ENCODE measurements around the gene SKIDA1. TPM values are rescaled to one million over a fixed set of nuclear protein-coding genes. Genes with fewer than 3 reads are reported as not detected.

SKIDA1 gene
- total and polyA plus RNA-seq, 11 donors = 0.61 to 5.4 (median 3.1) TPM

DNA sequence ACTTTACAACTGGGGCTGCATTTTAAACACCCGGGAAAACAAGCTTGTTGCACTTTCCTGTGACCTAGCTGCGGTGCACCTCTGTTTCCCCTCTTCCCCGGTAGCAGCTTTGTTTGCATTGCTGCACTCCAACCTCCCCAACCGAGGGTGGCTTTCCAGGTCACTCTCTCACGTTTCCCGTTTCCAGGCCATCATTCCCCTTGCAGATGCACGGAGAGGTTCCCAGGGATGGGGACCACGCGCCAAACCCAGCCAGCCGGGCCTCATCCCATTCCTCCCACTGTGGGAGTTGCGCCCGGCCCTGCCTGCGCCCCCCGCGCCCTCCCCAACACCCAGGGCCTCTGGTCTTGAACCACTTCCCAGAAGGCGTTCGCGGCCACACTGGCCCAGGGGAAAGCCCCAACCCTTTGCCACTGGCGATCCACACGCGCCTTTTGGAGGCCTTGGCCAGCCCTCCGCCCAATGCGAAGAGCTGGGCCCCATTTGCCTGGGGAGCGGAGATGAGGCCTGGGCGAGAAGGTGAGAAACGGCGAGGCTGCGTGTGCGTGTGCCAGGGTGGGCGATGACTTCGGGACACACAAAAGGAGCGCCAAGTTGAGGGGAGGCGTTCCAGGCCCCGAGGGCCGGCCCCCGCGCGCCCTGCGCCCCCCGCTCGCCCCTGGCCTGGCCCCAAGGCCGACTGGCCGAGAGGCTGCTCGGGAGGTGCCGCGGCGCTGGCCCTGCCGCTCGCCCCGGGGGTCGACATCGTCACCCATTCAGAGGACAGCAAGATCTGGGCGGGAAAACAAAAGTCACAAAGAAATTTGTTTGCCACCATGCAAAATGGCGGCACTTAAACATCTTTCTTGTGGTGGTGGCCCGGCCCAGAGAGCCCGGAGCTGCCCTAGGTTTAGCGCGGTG, 15.9 kb downstream of the SKIDA1 start:
- intact Hi-C loops (cut with DNase I) = loop anchor here in 2 of 10 donors (10.0 kb wide), 2 partner anchors 165 to 445 kb away; no protein-coding TSS in a partner anchor
- H3K4me1 ChIP-seq = peaks cover 0 to 24% (median 0%) of the 10 kb centered on the region in 12 donors
- peak in 2 of 4 donors; percentile 26 to 29 for ATAC-seq
- H3K27ac ChIP-seq = peak overlapping the region in 6 of 12 donors; percentile 38 to 59 (median 50)
- no peaks in the 10 kb centered on the region for H3K9me3 ChIP-seq
- TF ChIP-seq, protein P1, sequence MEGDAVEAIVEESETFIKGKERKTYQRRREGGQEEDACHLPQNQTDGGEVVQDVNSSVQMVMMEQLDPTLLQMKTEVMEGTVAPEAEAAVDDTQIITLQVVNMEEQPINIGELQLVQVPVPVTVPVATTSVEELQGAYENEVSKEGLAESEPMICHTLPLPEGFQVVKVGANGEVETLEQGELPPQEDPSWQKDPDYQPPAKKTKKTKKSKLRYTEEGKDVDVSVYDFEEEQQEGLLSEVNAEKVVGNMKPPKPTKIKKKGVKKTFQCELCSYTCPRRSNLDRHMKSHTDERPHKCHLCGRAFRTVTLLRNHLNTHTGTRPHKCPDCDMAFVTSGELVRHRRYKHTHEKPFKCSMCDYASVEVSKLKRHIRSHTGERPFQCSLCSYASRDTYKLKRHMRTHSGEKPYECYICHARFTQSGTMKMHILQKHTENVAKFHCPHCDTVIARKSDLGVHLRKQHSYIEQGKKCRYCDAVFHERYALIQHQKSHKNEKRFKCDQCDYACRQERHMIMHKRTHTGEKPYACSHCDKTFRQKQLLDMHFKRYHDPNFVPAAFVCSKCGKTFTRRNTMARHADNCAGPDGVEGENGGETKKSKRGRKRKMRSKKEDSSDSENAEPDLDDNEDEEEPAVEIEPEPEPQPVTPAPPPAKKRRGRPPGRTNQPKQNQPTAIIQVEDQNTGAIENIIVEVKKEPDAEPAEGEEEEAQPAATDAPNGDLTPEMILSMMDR (IDR thresholded peaks at IDR 0.05) = no peak
- TF ChIP-seq POLR2A (IDR thresholded peaks at IDR 0.05) = no peak
- H3K36me3 ChIP-seq = no peaks in the 10 kb centered on the region
- 69 to 75% (median 72%) methylated on average over 38 to 58 of the region's 58 CpGs for WGBS, 4 donors
- H3K27me3 ChIP-seq = peaks cover 0 to 28% (median 0%) of the 10 kb centered on the region in 9 donors
- peak overlapping the region; percentile 20 to 66 (median 54) for H3K4me3 ChIP-seq
- peak in 2 of 5 donors; percentile 22 to 57 for DNase-seq

DNA sequence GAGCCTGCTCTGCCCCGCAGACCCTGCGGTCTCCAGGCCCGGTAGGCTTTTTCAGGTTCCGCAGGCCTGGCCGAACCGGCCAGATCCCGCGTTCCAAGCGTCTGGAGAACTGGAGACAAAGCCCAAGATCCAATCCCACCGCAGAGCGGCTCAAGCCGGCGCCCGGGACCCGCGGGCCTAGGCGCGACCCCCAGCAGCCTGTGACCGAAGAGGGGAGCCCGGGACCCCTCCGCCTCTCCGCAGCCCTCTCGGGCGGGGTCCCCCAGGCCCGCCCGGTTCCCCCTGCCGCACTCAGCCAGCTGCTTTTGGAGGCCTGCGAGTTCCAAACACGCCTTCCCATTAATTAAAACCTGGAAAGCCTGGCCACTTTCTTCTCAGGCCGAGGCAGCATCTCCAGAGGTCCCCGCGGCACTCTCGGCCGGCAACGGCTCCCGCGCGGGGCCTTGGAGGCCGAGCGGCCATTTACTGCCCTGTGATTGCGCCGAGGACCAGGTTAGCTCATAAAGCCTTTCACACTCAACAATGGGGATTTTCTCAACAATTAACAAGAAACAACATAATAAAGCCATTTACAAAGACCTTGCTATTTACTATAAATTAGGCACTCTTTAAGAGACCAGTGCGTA, 16.7 kb downstream of the SKIDA1 start:
- Histone ChIP-seq H3K4me3 (no peak overlapping the region), H3K27ac (no peak overlapping the region), H3K36me3 (no peaks in the 10 kb centered on the region), H3K4me1 (peaks cover 0 to 24% (median 0%) of the 10 kb centered on the region in 12 donors), H3K27me3 (peaks cover 0 to 20% (median 0%) of the 10 kb centered on the region in 9 donors), H3K9me3 (no peaks in the 10 kb centered on the region)
- intact Hi-C loops (cut with DNase I) = loop anchor here in 1 of 10 donors (10.0 kb wide), 1 partner anchor 446 kb away; no protein-coding TSS in a partner anchor
- ATAC-seq = no peak
- WGBS, 4 donors = 78 to 87% (median 86%) methylated on average over 29 to 43 of the region's 43 CpGs
- no peak for TF ChIP-seq POLR2A (IDR thresholded peaks at IDR 0.05)
- TF ChIP-seq, protein P1 (IDR thresholded peaks at IDR 0.05) = no peak
- DNase-seq = peak in 1 of 5 donors; percentile 63

DNA sequence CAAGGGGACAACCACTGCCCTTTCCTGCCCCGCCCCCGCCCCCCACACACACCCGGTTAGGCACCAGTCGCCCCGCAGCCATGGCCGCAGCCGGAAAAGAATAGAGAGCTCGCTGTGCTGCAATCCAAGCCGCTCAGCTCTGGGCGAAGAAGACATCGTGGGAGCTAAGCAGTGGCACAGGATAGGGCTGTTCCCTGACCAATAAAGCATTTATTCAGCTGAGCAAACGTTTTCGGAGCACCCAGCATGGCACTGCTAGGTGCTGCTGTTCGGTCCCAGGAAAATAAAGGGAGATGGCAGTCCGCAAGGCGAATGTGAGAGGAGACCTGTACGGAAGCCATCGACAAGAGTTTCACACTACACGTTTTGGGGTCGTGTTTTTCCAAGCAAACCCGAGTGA, 18.3 kb downstream of the SKIDA1 start:
- H3K27me3 ChIP-seq = peaks cover 0 to 16% (median 0%) of the 10 kb centered on the region in 9 donors
- TF ChIP-seq, protein P1 (IDR thresholded peaks at IDR 0.05) = no peak
- TF ChIP-seq POLR2A (IDR thresholded peaks at IDR 0.05) = no peak
- ATAC-seq = no peak
- no peaks in the 10 kb centered on the region for H3K36me3 ChIP-seq
- DNase-seq = no peak
- H3K4me1 ChIP-seq = peaks cover 0 to 24% (median 0%) of the 10 kb centered on the region in 12 donors
- no peak overlapping the region for H3K27ac ChIP-seq
- intact Hi-C loops (cut with DNase I) = loop anchor here in 1 of 10 donors (10.0 kb wide), 1 partner anchor 448 kb away; no protein-coding TSS in a partner anchor
- H3K9me3 ChIP-seq = no peaks in the 10 kb centered on the region
- 77 to 82% (median 79%) methylated on average over 21 of the region's 21 CpGs for WGBS, 4 donors
- H3K4me3 ChIP-seq = no peak overlapping the region

DNA sequence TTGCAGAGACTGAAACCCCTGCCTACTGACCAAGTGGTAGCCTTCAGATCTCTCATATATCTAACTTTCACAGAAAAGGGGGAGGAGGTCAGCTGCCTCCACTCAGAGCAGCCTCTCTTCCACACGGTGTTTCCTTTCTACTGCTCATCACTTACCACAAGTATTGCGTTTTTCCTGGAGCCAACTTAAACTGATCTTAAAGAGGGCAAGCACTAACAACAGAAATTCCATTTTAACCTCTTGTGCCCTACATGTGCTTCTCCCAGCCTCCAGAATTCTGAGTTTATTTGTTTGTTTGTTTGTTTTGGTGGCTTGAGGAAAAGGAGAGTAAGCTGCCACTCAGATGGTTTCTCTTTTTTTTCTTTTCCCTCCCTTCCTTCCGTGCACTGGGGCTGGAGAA, 19.1 kb downstream of the SKIDA1 start:
- peaks cover 0 to 24% (median 0%) of the 10 kb centered on the region in 12 donors for H3K4me1 ChIP-seq
- H3K27ac ChIP-seq = no peak overlapping the region
- WGBS, 4 donors = 44 to 63% (median 55%) methylated on average over 3 of the region's 3 CpGs
- intact Hi-C loops (cut with DNase I) = loop anchor here in 1 of 10 donors (10.0 kb wide), 1 partner anchor 448 kb away; no protein-coding TSS in a partner anchor
- no peak overlapping the region for H3K4me3 ChIP-seq
- no peaks in the 10 kb centered on the region for H3K36me3 ChIP-seq
- ATAC-seq (no peak), DNase-seq (no peak)
- TF ChIP-seq, protein P1 (IDR thresholded peaks at IDR 0.05) = no peak
- TF ChIP-seq POLR2A (IDR thresholded peaks at IDR 0.05) = no peak
- H3K27me3 ChIP-seq = peaks cover 0 to 12% (median 0%) of the 10 kb centered on the region in 9 donors
- no peaks in the 10 kb centered on the region for H3K9me3 ChIP-seq
